ENCODE data around the gene ACP2. TPM values are rescaled to one million over a fixed set of nuclear protein-coding genes. Genes with fewer than 3 reads are reported as not detected.

Gene ACP2
- total and polyA plus RNA-seq, 4 donors, result 40.3 to 94.4 (median 79.3) TPM

GRCh38 chr11:47280099-47280498 is 31.5 kb upstream of the ACP2 start:
- TF ChIP-seq, protein P1, sequence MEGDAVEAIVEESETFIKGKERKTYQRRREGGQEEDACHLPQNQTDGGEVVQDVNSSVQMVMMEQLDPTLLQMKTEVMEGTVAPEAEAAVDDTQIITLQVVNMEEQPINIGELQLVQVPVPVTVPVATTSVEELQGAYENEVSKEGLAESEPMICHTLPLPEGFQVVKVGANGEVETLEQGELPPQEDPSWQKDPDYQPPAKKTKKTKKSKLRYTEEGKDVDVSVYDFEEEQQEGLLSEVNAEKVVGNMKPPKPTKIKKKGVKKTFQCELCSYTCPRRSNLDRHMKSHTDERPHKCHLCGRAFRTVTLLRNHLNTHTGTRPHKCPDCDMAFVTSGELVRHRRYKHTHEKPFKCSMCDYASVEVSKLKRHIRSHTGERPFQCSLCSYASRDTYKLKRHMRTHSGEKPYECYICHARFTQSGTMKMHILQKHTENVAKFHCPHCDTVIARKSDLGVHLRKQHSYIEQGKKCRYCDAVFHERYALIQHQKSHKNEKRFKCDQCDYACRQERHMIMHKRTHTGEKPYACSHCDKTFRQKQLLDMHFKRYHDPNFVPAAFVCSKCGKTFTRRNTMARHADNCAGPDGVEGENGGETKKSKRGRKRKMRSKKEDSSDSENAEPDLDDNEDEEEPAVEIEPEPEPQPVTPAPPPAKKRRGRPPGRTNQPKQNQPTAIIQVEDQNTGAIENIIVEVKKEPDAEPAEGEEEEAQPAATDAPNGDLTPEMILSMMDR (IDR thresholded peaks at IDR 0.05; ENCODE audit: low read depth, low read length, missing input control), result no peak
- TF ChIP-seq, protein P2, sequence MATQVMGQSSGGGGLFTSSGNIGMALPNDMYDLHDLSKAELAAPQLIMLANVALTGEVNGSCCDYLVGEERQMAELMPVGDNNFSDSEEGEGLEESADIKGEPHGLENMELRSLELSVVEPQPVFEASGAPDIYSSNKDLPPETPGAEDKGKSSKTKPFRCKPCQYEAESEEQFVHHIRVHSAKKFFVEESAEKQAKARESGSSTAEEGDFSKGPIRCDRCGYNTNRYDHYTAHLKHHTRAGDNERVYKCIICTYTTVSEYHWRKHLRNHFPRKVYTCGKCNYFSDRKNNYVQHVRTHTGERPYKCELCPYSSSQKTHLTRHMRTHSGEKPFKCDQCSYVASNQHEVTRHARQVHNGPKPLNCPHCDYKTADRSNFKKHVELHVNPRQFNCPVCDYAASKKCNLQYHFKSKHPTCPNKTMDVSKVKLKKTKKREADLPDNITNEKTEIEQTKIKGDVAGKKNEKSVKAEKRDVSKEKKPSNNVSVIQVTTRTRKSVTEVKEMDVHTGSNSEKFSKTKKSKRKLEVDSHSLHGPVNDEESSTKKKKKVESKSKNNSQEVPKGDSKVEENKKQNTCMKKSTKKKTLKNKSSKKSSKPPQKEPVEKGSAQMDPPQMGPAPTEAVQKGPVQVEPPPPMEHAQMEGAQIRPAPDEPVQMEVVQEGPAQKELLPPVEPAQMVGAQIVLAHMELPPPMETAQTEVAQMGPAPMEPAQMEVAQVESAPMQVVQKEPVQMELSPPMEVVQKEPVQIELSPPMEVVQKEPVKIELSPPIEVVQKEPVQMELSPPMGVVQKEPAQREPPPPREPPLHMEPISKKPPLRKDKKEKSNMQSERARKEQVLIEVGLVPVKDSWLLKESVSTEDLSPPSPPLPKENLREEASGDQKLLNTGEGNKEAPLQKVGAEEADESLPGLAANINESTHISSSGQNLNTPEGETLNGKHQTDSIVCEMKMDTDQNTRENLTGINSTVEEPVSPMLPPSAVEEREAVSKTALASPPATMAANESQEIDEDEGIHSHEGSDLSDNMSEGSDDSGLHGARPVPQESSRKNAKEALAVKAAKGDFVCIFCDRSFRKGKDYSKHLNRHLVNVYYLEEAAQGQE (IDR thresholded peaks at IDR 0.05), result no peak
- TF ChIP-seq HNF4A (conservative IDR thresholded peaks at IDR 0.05) (no peak), ATF3 (IDR thresholded peaks at IDR 0.05) (no peak), FOXA2 (IDR thresholded peaks at IDR 0.05) (no peak), GABPA (IDR thresholded peaks at IDR 0.05 in 1 of 2, conservative IDR thresholded peaks at IDR 0.05 in 1 of 2) (no peak), HNF4G (IDR thresholded peaks at IDR 0.05) (no peak), JUND (IDR thresholded peaks at IDR 0.05) (no peak), ZBTB33 (IDR thresholded peaks at IDR 0.05) (no peak), FOXA1 (IDR thresholded peaks at IDR 0.05) (no peak), EGR1 (IDR thresholded peaks at IDR 0.05; ENCODE audit: low read depth in 2 of 2) (no peak), TAF1 (conservative IDR thresholded peaks at IDR 0.05) (no peak), MAX (IDR thresholded peaks at IDR 0.05) (no peak), YY1 (IDR thresholded peaks at IDR 0.05) (no peak), RAD21 (IDR thresholded peaks at IDR 0.05) (no peak), RXRA (IDR thresholded peaks at IDR 0.05) (no peak), SP1 (IDR thresholded peaks at IDR 0.05) (no peak), NR2F2 (IDR thresholded peaks at IDR 0.05) (no peak)
- Histone ChIP-seq H3K27me3 (ENCODE audit: control insufficient read depth in 4 of 4, insufficient read depth in 4 of 4, low read length in 3 of 4) (no peaks in the 10 kb centered on the region), H3K4me1 (ENCODE audit: control insufficient read depth in 4 of 4, insufficient read depth in 4 of 4, low read length in 3 of 4) (peaks cover 2 to 8% (median 7%) of the 10 kb centered on the region in 4 donors), H3K36me3 (ENCODE audit: control insufficient read depth in 4 of 4, insufficient read depth in 3 of 4, low read depth in 1 of 4, low read length in 3 of 4) (peaks cover 20 to 66% (median 54%) of the 10 kb centered on the region in 4 donors), H3K9ac (ENCODE audit: low read depth in 1 of 2, low read length in 2 of 2) (no peak overlapping the region), H3K27ac (ENCODE audit: low read depth in 1 of 2, low read length in 2 of 2) (no peak overlapping the region), H3K4me3 (ENCODE audit: low read depth in 1 of 3, low read length in 3 of 3) (no peak overlapping the region), H3K9me3 (ENCODE audit: control insufficient read depth in 4 of 4, low read length in 3 of 4) (no peaks in the 10 kb centered on the region)
- no peak for DNase-seq (ENCODE audit: low spot score)
